ENCODE data around the gene DPP4. TPM values are rescaled to one million over a fixed set of nuclear protein-coding genes. Genes with fewer than 3 reads are reported as not detected.

The DPP4 gene
- 100 to 1,000 TPM; 122 to 126 TPM for total RNA-seq

- Mint-ChIP-seq H3K4me1 (peaks cover 43% of the 10 kb centered on the region), H3K27ac (peak within 1 kb of the TSS; percentile 89), H3K27me3 (no peaks in the 10 kb centered on the region), H3K9me3 (peaks cover 20% of the 10 kb centered on the region), H3K4me3 (peak within 1 kb of the TSS; percentile 96), H3K36me3 (ENCODE audit: low read depth) (peaks cover 70% of the 10 kb centered on the region)
- ChIA-PET POLR2A (interaction anchor here (0.6 to 10.6 kb wide), 20 partner anchors 10 to 907 kb away, joined by 3 to 142 read pairs (median 4); partner anchors contain the start of genes IFIH1 and PSMD14), CTCF (interaction anchor here (0.8 to 3.4 kb wide), 10 partner anchors 9 to 127 kb away, joined by 3 to 22 read pairs (median 4); no protein-coding TSS in a partner anchor)
- DNase-seq = peak; percentile 66
Measured at GRCh38 chr2:162073888-162074631, at the start of gene DPP4. Gene DPP4, minus strand, starts transcription at chr2:162074215. Its CDS starts 234 bp downstream, at chr2:162073981.

- ChIA-PET CTCF (interaction anchor here (1.3 kb wide), 1 partner anchor 108 kb away, joined by 3 read pairs; no protein-coding TSS in a partner anchor), POLR2A (no interaction called here)
- Mint-ChIP-seq H3K9me3 (peaks cover 11% of the 10 kb centered on the region), H3K27ac (no peak overlapping the region), H3K27me3 (no peaks in the 10 kb centered on the region), H3K4me1 (peaks cover 13% of the 10 kb centered on the region), H3K36me3 (ENCODE audit: low read depth) (peaks cover 10% of the 10 kb centered on the region), H3K4me3 (no peak overlapping the region)
- DNase-seq = no peak
Measured at GRCh38 chr2:162118166-162119031, 44.4 kb upstream of the DPP4 start.

GRCh38 chr2:162116352-162116751 is 42.3 kb upstream of the DPP4 start:
- Mint-ChIP-seq H3K4me3 (no peak overlapping the region), H3K27me3 (no peaks in the 10 kb centered on the region), H3K36me3 (ENCODE audit: low read depth) (peaks cover 10% of the 10 kb centered on the region), H3K27ac (no peak overlapping the region), H3K9me3 (peaks cover 11% of the 10 kb centered on the region), H3K4me1 (peaks cover 13% of the 10 kb centered on the region)
- ChIA-PET CTCF (no interaction called here), POLR2A (no interaction called here)
- DNase-seq = no peak

- Mint-ChIP-seq H3K27me3 (no peaks in the 10 kb centered on the region), H3K27ac (no peak overlapping the region), H3K36me3 (ENCODE audit: low read depth) (peaks cover 10% of the 10 kb centered on the region), H3K4me1 (peaks cover 13% of the 10 kb centered on the region), H3K4me3 (no peak overlapping the region), H3K9me3 (peaks cover 11% of the 10 kb centered on the region)
- POLR2A ChIA-PET = no interaction called here
- no peak for DNase-seq
- CTCF ChIA-PET = no interaction called here
Measured at GRCh38 chr2:162115076-162115475, 41.1 kb upstream of the DPP4 start.

- H3K27ac Mint-ChIP-seq = no peak overlapping the region
- DNase-seq = no peak
- CTCF ChIA-PET = no interaction called here
- no peaks in the 10 kb centered on the region for H3K27me3 Mint-ChIP-seq
- H3K4me3 Mint-ChIP-seq = no peak overlapping the region
- POLR2A ChIA-PET = interaction anchor here (0.5 kb wide), 1 partner anchor 647 kb away, joined by 3 read pairs; no protein-coding TSS in a partner anchor
- H3K36me3 Mint-ChIP-seq (ENCODE audit: low read depth) = peaks cover 10% of the 10 kb centered on the region
- H3K9me3 Mint-ChIP-seq = peaks cover 11% of the 10 kb centered on the region
- H3K4me1 Mint-ChIP-seq = peaks cover 13% of the 10 kb centered on the region
Measured at GRCh38 chr2:162114271-162114670, 40.3 kb upstream of the DPP4 start.

GRCh38 chr2:162113776-162114168 is 39.8 kb upstream of the DPP4 start:
- Mint-ChIP-seq H3K4me3 (no peak overlapping the region), H3K27me3 (no peaks in the 10 kb centered on the region), H3K9me3 (peaks cover 11% of the 10 kb centered on the region), H3K27ac (no peak overlapping the region), H3K4me1 (peaks cover 12% of the 10 kb centered on the region), H3K36me3 (ENCODE audit: low read depth) (peaks cover 10% of the 10 kb centered on the region)
- no peak for DNase-seq
- POLR2A ChIA-PET = interaction anchor here (0.5 kb wide), 1 partner anchor 647 kb away, joined by 3 read pairs; no protein-coding TSS in a partner anchor
- CTCF ChIA-PET = no interaction called here

GRCh38 chr2:162113088-162113775 is 39.2 kb upstream of the DPP4 start:
- H3K36me3 Mint-ChIP-seq (ENCODE audit: low read depth) = peaks cover 10% of the 10 kb centered on the region
- no peak for DNase-seq
- H3K27me3 Mint-ChIP-seq = no peaks in the 10 kb centered on the region
- peaks cover 8% of the 10 kb centered on the region for H3K4me1 Mint-ChIP-seq
- ChIA-PET POLR2A (no interaction called here), CTCF (no interaction called here)
- H3K9me3 Mint-ChIP-seq = peaks cover 11% of the 10 kb centered on the region
- H3K27ac Mint-ChIP-seq = no peak overlapping the region
- H3K4me3 Mint-ChIP-seq = no peak overlapping the region

GRCh38 chr2:162111958-162112850 is 38.2 kb upstream of the DPP4 start:
- H3K27me3 Mint-ChIP-seq = no peaks in the 10 kb centered on the region
- CTCF ChIA-PET = no interaction called here
- peaks cover 11% of the 10 kb centered on the region for H3K9me3 Mint-ChIP-seq
- H3K36me3 Mint-ChIP-seq (ENCODE audit: low read depth) = peaks cover 10% of the 10 kb centered on the region
- H3K4me3 Mint-ChIP-seq = no peak overlapping the region
- POLR2A ChIA-PET = no interaction called here
- no peak overlapping the region for H3K27ac Mint-ChIP-seq
- no peak for DNase-seq
- H3K4me1 Mint-ChIP-seq = peaks cover 8% of the 10 kb centered on the region

GRCh38 chr2:162107361-162107901 is 33.4 kb upstream of the DPP4 start:
- CTCF ChIA-PET = no interaction called here
- no peak for DNase-seq
- POLR2A ChIA-PET = no interaction called here
- Mint-ChIP-seq H3K9me3 (no peaks in the 10 kb centered on the region), H3K4me3 (no peak overlapping the region), H3K36me3 (ENCODE audit: low read depth) (no peaks in the 10 kb centered on the region), H3K27me3 (no peaks in the 10 kb centered on the region), H3K4me1 (no peaks in the 10 kb centered on the region), H3K27ac (no peak overlapping the region)

GRCh38 chr2:162106746-162107145 is 32.7 kb upstream of the DPP4 start:
- Mint-ChIP-seq H3K4me3 (no peak overlapping the region), H3K27me3 (no peaks in the 10 kb centered on the region), H3K4me1 (no peaks in the 10 kb centered on the region), H3K36me3 (ENCODE audit: low read depth) (no peaks in the 10 kb centered on the region), H3K9me3 (no peaks in the 10 kb centered on the region), H3K27ac (no peak overlapping the region)
- CTCF ChIA-PET = no interaction called here
- no peak for DNase-seq
- POLR2A ChIA-PET = no interaction called here

- H3K27ac Mint-ChIP-seq = no peak overlapping the region
- H3K4me1 Mint-ChIP-seq = no peaks in the 10 kb centered on the region
- CTCF ChIA-PET = no interaction called here
Measured at GRCh38 chr2:162106146-162106551, 32.1 kb upstream of the DPP4 start.

GRCh38 chr2:162103443-162104009 is 29.5 kb upstream of the DPP4 start:
- Mint-ChIP-seq H3K27ac (no peak overlapping the region), H3K4me3 (no peak overlapping the region), H3K27me3 (no peaks in the 10 kb centered on the region), H3K36me3 (ENCODE audit: low read depth) (no peaks in the 10 kb centered on the region), H3K9me3 (no peaks in the 10 kb centered on the region), H3K4me1 (no peaks in the 10 kb centered on the region)
- POLR2A ChIA-PET = no interaction called here
- CTCF ChIA-PET = no interaction called here
- no peak for DNase-seq

More at GRCh38 chr2:162106146-162106551, 32.1 kb upstream of the DPP4 start:
- no peaks in the 10 kb centered on the region for H3K27me3 Mint-ChIP-seq
- H3K4me3 Mint-ChIP-seq = no peak overlapping the region
- H3K9me3 Mint-ChIP-seq = no peaks in the 10 kb centered on the region
- POLR2A ChIA-PET = no interaction called here
- no peaks in the 10 kb centered on the region for H3K36me3 Mint-ChIP-seq (ENCODE audit: low read depth)
- no peak for DNase-seq

Data from activated CD4-positive, alpha-beta memory T cell treated with anti-CD3 and anti-CD28 coated beads, Interleukin-2, amount 10 ng/mL, durations not matched to agents 7 days and 5 days (primary cell).